SH-SY5Y (cell line): Measurements from ENCODE around the gene CMTM4.

Experiments used
- GATA2 ChIP-seq: IDR thresholded peaks from 2 replicates; pipeline ENCODE4 v1.6.1; 2011; ENCODE audit warnings: mild to moderate bottlenecking, low read depth, low read length
- GATA3 ChIP-seq: IDR thresholded peaks from 2 replicates; pipeline ENCODE4 v1.6.1; 2011; ENCODE audit warnings: low read depth, mild to moderate bottlenecking, low read length, moderate library complexity

DNA sequence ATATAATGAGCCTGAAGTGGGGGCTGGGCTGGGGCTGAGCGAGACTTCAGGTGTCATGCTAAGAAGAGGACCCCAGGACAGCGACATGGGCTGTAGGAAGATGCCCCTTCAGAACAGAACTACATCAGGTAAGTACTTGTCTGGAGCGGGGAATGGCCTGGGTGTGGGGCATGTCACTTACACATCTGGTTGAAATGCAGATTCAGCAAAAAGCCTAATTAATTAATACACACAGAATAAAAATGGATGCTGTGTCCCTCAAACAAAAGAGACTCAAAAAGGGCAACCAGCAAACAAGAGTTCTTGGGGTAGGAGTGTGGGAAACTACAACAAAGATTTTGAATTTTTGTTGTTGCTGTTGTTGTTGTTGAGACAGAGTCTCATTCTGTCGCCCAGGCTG, 105.5 kb downstream of the CMTM4 start:
- TF ChIP-seq GATA2 (no peak), GATA3 (no peak)
